Endothelial cell of umbilical vein (primary cell): ENCODE data around the gene CLEC20A. TPM values are rescaled to one million over a fixed set of nuclear protein-coding genes. Genes with fewer than 3 reads are reported as not detected.
A peak's percentile ranks its signal among the peaks of the same experiment; 100 is the strongest.

Experiments used
- BruUV-seq: library from RNA; stranded (reverse); fragments of 400-500 nt; replicated peaks from 2 replicates; lab custom pipeline; 2021; lab: Mats Ljungman, UMichigan
- CTCF ChIA-PET: fragments of 300-600, 350-600 bp; sonication (Branson Sonifier 250); formaldehyde crosslinking; loops from one replicate; lab custom pipeline; 2021; ENCODE audit warnings: antibody characterized with exemption, inconsistent platforms; lab: Charles Lee
- POLR2A ChIA-PET: fragments of 300-600, 350-600 bp; sonication (Branson Sonifier 250); formaldehyde crosslinking; loops from one replicate; lab custom pipeline; 2021; ENCODE audit warnings: antibody characterized with exemption, inconsistent platforms; lab: Charles Lee
- DNase-seq: peaks from one replicate; pipeline ENCODE4 v3.0.0-alpha.2; 2011; ENCODE audit warnings: low read depth, low spot score
- FAIRE-seq: peaks from 2 replicates; lab custom pipeline; 2011; peaks lifted over from hg19 to GRCh38; lab: Jason Lieb, UNC
- H2AFZ ChIP-seq: 2 replicates; pipeline ENCODE4 v1.6.0; 2012; ENCODE audit warnings: low read depth, low read length, control low read depth, inconsistent platforms
- H3K27ac ChIP-seq: 2 replicates; pipeline ENCODE4 v1.5.1; 2011; ENCODE audit warnings: low read depth, mild to moderate bottlenecking, control low read depth, low read length, moderate library complexity; ENCODE audit not compliant: insufficient read depth
- H3K27me3 ChIP-seq, 2 experiments: 2 replicates each; pipeline versions ENCODE4 v1.6.0 to v1.6.1; 2011; ENCODE audit warnings: low read length in 2 of 2, mixed read lengths in 1 of 2; ENCODE audit not compliant: control insufficient read depth in 2 of 2, insufficient read depth in 2 of 2
- H3K36me3 ChIP-seq, 2 experiments: 2 replicates in 1 of 2; 3 replicates in 1 of 2; pipeline ENCODE4 v1.5.1; 2011; ENCODE audit warnings: low read length in 2 of 2, mild to moderate bottlenecking in 1 of 2, moderate library complexity in 1 of 2; ENCODE audit not compliant: control insufficient read depth in 2 of 2, insufficient read depth in 2 of 2; ENCODE audit errors: extremely low read depth in 1 of 2
- H3K4me1 ChIP-seq: 3 replicates; pipeline ENCODE4 v1.5.1; 2011; ENCODE audit warnings: mild to moderate bottlenecking, low read length; ENCODE audit not compliant: control insufficient read depth, insufficient read depth; ENCODE audit errors: extremely low read depth
- H3K4me2 ChIP-seq: 2 replicates; pipeline ENCODE4 v1.6.1; 2011; ENCODE audit warnings: low read length, control low read depth, mixed read lengths; ENCODE audit not compliant: insufficient read depth
- H3K4me3 ChIP-seq, 3 experiments: fragments of 200-600 bp in 1 of 3; sonication (generic), shearing (Covaris generic) in 1 of 3; replicated peaks in 1 of 3; 2 replicates each; pipeline ENCODE4 v1.5.1; 2011 to 2016; ENCODE audit warnings: control low read depth in 3 of 3, low read length in 3 of 3, mild to moderate bottlenecking in 2 of 3, inconsistent platforms in 1 of 3, low read depth in 1 of 3, moderate library complexity in 1 of 3; ENCODE audit not compliant: insufficient read depth in 1 of 3
- H3K79me2 ChIP-seq: 2 replicates; pipeline ENCODE4 v1.6.0; 2012; ENCODE audit warnings: low read length, inconsistent platforms; ENCODE audit not compliant: control insufficient read depth, insufficient read depth
- H3K9ac ChIP-seq: replicated peaks from 2 replicates; pipeline ENCODE3; 2011; ENCODE audit warnings: low read length, control low read depth; ENCODE audit not compliant: insufficient read depth; ENCODE audit errors: extremely low read depth
- H3K9me1 ChIP-seq: replicated peaks from 3 replicates; pipeline ENCODE4 v1.6.0; 2011; ENCODE audit warnings: mild to moderate bottlenecking, low read length; ENCODE audit not compliant: control insufficient read depth, insufficient read depth; ENCODE audit errors: extremely low read depth
- H3K9me3 ChIP-seq: replicated peaks from 2 replicates; pipeline ENCODE4 v1.5.1; 2012; ENCODE audit warnings: low read length, inconsistent platforms; ENCODE audit not compliant: control insufficient read depth, insufficient read depth
- H4K20me1 ChIP-seq: replicated peaks from 2 replicates; pipeline ENCODE3; 2011; ENCODE audit warnings: mild to moderate bottlenecking, low read length; ENCODE audit not compliant: control insufficient read depth, insufficient read depth; ENCODE audit errors: extremely low read depth
- EZH2 ChIP-seq: IDR thresholded peaks from 2 replicates; pipeline ENCODE4 v1.6.1; 2012; ENCODE audit warnings: borderline replicate concordance, low read depth, mild to moderate bottlenecking, moderate library complexity, low read length, inconsistent platforms; ENCODE audit not compliant: severe bottlenecking
- FOS ChIP-seq: IDR thresholded peaks from 2 replicates; pipeline ENCODE4 v1.6.1; 2011; ENCODE audit warnings: mild to moderate bottlenecking, low read length, moderate library complexity, borderline replicate concordance; ENCODE audit not compliant: insufficient read depth
- GATA2 ChIP-seq: IDR thresholded peaks from 2 replicates; pipeline ENCODE4 v1.7.0; 2011; ENCODE audit warnings: low read depth, mild to moderate bottlenecking, moderate library complexity, mixed read lengths, low read length; ENCODE audit not compliant: insufficient read length, insufficient read depth
- JUN ChIP-seq: IDR thresholded peaks from 2 replicates; pipeline ENCODE4 v1.6.1; 2011; ENCODE audit warnings: borderline replicate concordance, low read depth; ENCODE audit not compliant: insufficient read length, insufficient read depth
- MYC ChIP-seq: IDR thresholded peaks from one replicate; pipeline ENCODE4 v1.6.1; 2011; ENCODE audit warnings: mild to moderate bottlenecking, low read depth, low read length
- POLR2A ChIP-seq: IDR thresholded peaks from 2 replicates; pipeline ENCODE4 v1.6.1; 2012; ENCODE audit warnings: low read depth, mild to moderate bottlenecking, control low read depth, low read length
- POLR2AphosphoS5 ChIP-seq: IDR thresholded peaks from 2 replicates; pipeline ENCODE4 v1.6.1; 2012; ENCODE audit warnings: low read depth, mild to moderate bottlenecking, control low read depth, low read length, moderate library complexity; ENCODE audit not compliant: insufficient read depth
- dilution Hi-C: fragments of 300-500 bp; cut with MboI; formaldehyde crosslinking; loops from one replicate; pipeline ENCODE4 v1.15.0; 2019; ENCODE audit warnings: low sequenced_read_pairs; ENCODE audit not compliant: extremely low pct_ligation_motif_present
- intact Hi-C: fragments of 100-400 bp; cut with micrococcal nuclease; formaldehyde crosslinking; loops from one replicate; pipeline ENCODE4 v1.10.0; 2022
- polyA plus RNA-seq, 4 experiments: library from polyadenylated mRNA; depleted of rRNA in 3 of 4; stranded (reverse) in 3 of 4; unstranded in 1 of 4; fragments of >200 nt; gene quantifications; 2 replicates each; pipeline versions ENCODE4 v1.2.1 to v1.2.3, GENCODE V29; 2011 to 2012; ENCODE audit warnings: missing spikeins in 1 of 4
- total RNA-seq: library from RNA; stranded (reverse); gene quantifications from 2 replicates; pipeline ENCODE4 v1.2.3, GENCODE V29; 2021
- TF ChIP-seq, protein P1 (sequence below), 2 donors: IDR thresholded peaks; 1 replicate in 1 of 2; 2 replicates in 1 of 2; pipeline ENCODE4 v1.5.1; 2011; ENCODE audit warnings: low read length in 2 of 2, mild to moderate bottlenecking in 2 of 2, moderate library complexity in 2 of 2, control low read depth in 1 of 2, inconsistent platforms in 1 of 2, low read depth in 1 of 2; ENCODE audit not compliant: insufficient read depth in 1 of 2; ENCODE audit errors: extremely low read depth in 1 of 2
- TF ChIP-seq, protein P2 (sequence below): IDR thresholded peaks from 2 replicates; pipeline ENCODE4 v1.6.1; 2011; ENCODE audit not compliant: insufficient read depth, insufficient read length

CLEC20A gene
- total and polyA plus RNA-seq, 2 donors (not counting 3 experiments of a cell fraction or from before 2014, with no cell fraction given): not detected

DNA sequence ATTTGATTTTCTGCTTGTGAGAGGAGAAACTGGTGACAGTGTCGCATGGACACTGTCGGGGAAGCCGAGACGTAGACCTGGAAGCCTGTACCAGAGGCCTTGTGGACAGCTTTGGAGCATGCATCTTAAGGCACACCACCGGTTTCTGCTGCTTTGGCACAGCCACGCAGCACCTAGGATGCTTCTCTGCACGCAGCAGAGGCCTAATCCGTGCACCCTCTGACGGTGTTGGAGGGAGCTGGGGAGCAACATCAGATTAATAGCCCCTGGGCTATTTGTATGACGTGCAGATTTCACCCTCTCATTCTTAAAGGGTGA lies 46.5 kb upstream of the CLEC20A start:
- peak overlapping the region; percentile 25 to 77 (median 48) for H3K4me3 ChIP-seq
- no peaks in the 10 kb centered on the region for H3K27me3 ChIP-seq
- H2AFZ ChIP-seq: peak overlapping the region; percentile 67
- H3K9me3 ChIP-seq: no peaks in the 10 kb centered on the region
- no peaks in the 10 kb centered on the region for H3K79me2 ChIP-seq
- H3K36me3 ChIP-seq: no peaks in the 10 kb centered on the region
- FAIRE-seq (no peak), DNase-seq (no peak)
- ChIA-PET CTCF (interaction anchor here (0.6 to 14.6 kb wide), 37 partner anchors 10 to 460 kb away, joined by 3 to 349 read pairs (median 4); partner anchors contain the start of gene RALGPS2), POLR2A (interaction anchor here (1.0 kb wide), 1 partner anchor 210 kb away, joined by 3 read pairs; no protein-coding TSS in a partner anchor)
- TF ChIP-seq JUN (no peak), GATA2 (no peak), FOS (no peak), POLR2A (no peak), POLR2AphosphoS5 (no peak), MYC (no peak), EZH2 (no peak)
- TF ChIP-seq, protein P1, sequence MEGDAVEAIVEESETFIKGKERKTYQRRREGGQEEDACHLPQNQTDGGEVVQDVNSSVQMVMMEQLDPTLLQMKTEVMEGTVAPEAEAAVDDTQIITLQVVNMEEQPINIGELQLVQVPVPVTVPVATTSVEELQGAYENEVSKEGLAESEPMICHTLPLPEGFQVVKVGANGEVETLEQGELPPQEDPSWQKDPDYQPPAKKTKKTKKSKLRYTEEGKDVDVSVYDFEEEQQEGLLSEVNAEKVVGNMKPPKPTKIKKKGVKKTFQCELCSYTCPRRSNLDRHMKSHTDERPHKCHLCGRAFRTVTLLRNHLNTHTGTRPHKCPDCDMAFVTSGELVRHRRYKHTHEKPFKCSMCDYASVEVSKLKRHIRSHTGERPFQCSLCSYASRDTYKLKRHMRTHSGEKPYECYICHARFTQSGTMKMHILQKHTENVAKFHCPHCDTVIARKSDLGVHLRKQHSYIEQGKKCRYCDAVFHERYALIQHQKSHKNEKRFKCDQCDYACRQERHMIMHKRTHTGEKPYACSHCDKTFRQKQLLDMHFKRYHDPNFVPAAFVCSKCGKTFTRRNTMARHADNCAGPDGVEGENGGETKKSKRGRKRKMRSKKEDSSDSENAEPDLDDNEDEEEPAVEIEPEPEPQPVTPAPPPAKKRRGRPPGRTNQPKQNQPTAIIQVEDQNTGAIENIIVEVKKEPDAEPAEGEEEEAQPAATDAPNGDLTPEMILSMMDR (IDR thresholded peaks at IDR 0.05; ENCODE audit: extremely low read depth in 1 of 2, insufficient read depth in 1 of 2, low read depth in 1 of 2, low read length in 2 of 2): no peak
- TF ChIP-seq, protein P2, sequence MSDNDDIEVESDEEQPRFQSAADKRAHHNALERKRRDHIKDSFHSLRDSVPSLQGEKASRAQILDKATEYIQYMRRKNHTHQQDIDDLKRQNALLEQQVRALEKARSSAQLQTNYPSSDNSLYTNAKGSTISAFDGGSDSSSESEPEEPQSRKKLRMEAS: no peak
- H3K9ac ChIP-seq: no peak overlapping the region
- peak overlapping the region; percentile 11 for H3K4me2 ChIP-seq
- H3K27ac ChIP-seq: no peak overlapping the region
- H4K20me1 ChIP-seq: no peaks in the 10 kb centered on the region
- H3K4me1 ChIP-seq: peaks cover 11% of the 10 kb centered on the region
- H3K9me1 ChIP-seq: no peaks in the 10 kb centered on the region
- BruUV-seq: no TSS peak
- dilution Hi-C loops: no loop called here
- intact Hi-C loops: loop anchor here (2.0 kb wide), 1 partner anchor 328 kb away; the partner anchor contains the start of gene ANGPTL1
